PFSK-1 (cell line): ENCODE data around the gene DAPK1.

Source experiments
- FOXP2 ChIP-seq: optimal IDR thresholded peaks from 2 replicates; pipeline ENCODE3; 2011; ENCODE audit warnings: borderline replicate concordance, control low read depth, inconsistent platforms; ENCODE audit not compliant: insufficient read depth; ENCODE audit errors: extremely low read length, extremely low read depth
- POLR2AphosphoS5 ChIP-seq: IDR thresholded peaks from 2 replicates; pipeline ENCODE4 v1.6.1; 2012; ENCODE audit warnings: low read depth, mild to moderate bottlenecking, control low read depth, low read length, moderate library complexity
- REST ChIP-seq, 2 experiments: IDR thresholded peaks; 2 replicates each; pipeline versions ENCODE4 v1.6.1 to v1.8.0; 2011 to 2012; ENCODE audit warnings: low read depth in 2 of 2, low read length in 2 of 2, control low read depth in 1 of 2, inconsistent platforms in 1 of 2, mild to moderate bottlenecking in 1 of 2, moderate library complexity in 1 of 2; ENCODE audit not compliant: insufficient read depth in 1 of 2
- SIN3A ChIP-seq: IDR thresholded peaks from 2 replicates; pipeline ENCODE4 v1.6.1; 2012; ENCODE audit warnings: mild to moderate bottlenecking, low read length, moderate library complexity, borderline replicate concordance; ENCODE audit not compliant: insufficient read depth
- TAF1 ChIP-seq: IDR thresholded peaks from 2 replicates; pipeline ENCODE4 v1.6.1; 2012; ENCODE audit warnings: low read length, control low read depth, borderline replicate concordance; ENCODE audit not compliant: insufficient read depth

DNA sequence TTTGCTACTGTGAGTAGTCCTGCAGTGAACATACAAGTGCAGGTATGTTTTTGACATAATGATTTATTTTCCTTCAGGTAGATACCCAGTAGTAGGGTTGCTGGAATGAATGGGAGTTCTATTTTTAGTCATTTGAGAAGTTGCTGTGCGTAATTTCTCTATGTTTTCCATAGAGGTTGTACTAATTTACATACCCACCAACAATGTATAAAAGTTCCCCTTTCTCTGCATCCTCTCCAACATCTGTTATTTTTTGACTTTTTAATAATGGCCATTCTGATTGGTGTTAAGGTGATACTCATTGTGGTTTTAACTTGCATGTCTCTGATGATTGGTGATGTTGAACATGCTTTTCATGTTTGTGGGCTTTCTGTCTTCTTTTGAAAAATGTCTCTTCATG lies 163.6 kb downstream of the DAPK1 start:
- TF ChIP-seq POLR2AphosphoS5 (no peak), SIN3A (no peak), TAF1 (no peak), REST (IDR thresholded peaks at IDR 0.05; ENCODE audit: insufficient read depth in 1 of 2, low read depth in 2 of 2, low read length in 2 of 2) (no peak), FOXP2 (no peak)
